GM19397 (cell line): ENCODE measurements around the gene CLN6.
"Not testable (repeated sequence)": the region's sequence is repeated elsewhere in the genome, so short reads cannot be mapped to it uniquely, and the experiment has no call there.

Experiments
- ATAC-seq: cut with Tn5 transposase; IDR thresholded peaks from one replicate; pipeline ENCODE4 v1.9.1; 2021; ENCODE audit warnings: mild to moderate bottlenecking, moderate library complexity; ENCODE audit not compliant: unreplicated experiment

The CLN6 gene

GRCh38 chr15:68192117-68192516 is 37.4 kb downstream of the CLN6 start:
- ATAC-seq: no peak

DNA sequence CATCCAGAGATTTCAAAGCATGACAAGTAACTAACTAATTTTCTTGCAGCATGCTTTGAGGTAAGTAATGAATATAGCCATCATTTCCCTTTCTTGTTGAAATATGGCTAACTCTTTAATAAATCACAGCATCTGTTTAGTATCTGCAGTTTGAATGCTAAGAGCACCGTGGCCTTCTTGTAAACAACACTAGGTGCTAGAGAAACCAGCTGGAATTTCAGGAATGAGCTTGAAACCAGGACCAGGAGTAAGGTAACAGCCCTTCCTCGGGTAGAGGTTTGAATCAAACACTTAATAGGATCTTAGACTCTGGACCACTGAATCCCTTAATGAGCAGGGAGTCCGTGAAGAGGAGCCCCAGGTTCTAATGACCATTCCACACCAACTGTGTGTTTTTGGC is 38.0 kb downstream of the CLN6 start:
- ATAC-seq: no peak

GRCh38 chr15:68190048-68190447 is 39.5 kb downstream of the CLN6 start:
- ATAC-seq: no peak

DNA sequence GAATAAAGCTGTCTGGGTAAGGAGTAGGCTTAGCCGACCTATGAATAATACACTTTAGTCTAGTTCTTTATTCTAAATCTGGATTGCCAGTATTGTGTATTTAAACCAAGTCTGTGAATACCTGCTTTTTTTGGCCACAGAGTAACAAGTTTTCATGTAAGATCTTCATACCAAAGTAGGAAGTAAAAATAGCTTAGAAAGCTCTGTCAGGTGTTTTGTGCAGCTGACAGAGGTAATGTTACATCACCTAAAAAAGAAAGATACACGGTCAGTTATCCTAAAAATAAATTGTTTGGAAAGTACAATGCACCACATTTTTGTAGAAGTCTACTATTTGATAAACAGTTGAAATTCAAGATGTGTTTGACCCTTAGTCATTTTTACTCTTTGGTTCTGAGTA is 40.9 kb downstream of the CLN6 start:
- no peak for ATAC-seq

GRCh38 chr15:68187559-68187958 is 42.0 kb downstream of the CLN6 start:
- ATAC-seq: no peak

DNA sequence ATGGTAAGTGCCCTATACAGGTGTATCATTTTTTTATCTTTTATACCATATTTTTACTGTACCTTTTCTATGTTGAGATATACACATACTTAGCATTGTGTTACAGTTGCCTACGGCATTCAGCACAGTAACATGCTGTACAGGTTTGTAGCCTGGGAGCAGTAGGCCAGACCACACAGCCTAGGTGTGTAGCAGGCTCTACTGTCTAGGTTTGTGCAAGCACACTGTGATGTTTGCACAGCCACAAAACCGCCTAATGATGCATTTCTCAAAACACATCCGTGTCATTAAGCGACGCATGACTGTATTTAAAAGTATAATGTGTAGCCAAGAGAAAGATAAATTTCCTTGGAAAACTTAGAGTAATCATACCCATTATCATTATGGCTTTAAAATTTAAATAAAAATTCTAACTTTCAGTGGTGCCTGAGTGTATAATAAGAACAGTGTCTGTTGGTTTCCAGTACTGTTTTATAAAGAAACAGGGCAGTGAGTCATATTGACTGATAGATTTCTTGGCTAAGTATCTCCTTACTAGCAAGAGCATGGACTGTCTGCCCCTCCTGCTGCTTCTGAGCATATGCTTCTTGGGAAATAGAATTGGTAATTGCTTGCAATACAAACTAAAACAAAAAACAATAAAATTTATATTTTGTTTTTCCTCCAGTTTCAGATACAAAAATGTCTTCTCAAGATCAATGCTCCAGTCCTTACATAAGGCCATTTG is 42.7 kb downstream of the CLN6 start:
- no peak for ATAC-seq

GRCh38 chr15:68184616-68185480 is 44.7 kb downstream of the CLN6 start:
- no peak for ATAC-seq

- ATAC-seq: no peak
These were observed 45.8 kb downstream of the CLN6 start for GRCh38 chr15:68183616-68184315.

GRCh38 chr15:68177742-68178141 is 51.8 kb downstream of the CLN6 start:
- ATAC-seq: no peak

DNA sequence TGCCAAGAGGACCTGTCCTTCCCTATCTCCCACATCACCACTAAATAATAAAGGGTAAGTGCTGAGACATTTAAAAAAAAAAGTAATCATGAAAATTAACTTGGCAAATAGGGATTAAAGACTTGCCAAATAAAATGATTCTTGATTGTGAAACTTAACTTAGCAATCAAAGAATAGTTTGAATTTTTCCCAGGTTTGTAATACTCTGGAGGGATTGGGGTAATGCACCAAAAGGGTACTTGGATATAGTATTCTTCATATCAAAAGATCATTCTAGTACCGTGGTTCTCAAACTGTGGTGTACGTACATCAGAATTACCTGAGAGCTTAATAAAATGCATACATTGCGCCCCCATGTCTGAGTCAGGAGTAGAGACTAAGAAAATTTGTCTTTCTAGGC is 52.9 kb downstream of the CLN6 start:
- ATAC-seq: no peak

DNA sequence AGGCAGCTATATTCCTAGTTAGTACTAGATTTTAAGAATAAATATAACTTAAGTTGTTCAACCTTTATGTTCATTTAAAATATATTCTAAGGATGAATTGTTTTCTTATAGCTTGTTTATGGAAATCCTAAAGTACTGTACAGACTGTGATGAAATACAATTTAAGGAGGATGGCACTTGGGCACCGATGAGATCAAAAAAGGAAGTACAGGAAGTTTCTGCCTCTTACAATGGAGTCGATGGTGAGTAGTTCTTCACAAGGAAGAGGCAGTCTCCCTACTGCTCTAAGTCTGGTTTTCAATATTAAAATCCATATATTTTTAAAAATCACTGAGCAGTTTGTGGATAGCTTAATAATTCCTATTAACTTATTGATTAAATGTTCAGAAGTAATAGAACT is 54.0 kb downstream of the CLN6 start:
- ATAC-seq: no peak

DNA sequence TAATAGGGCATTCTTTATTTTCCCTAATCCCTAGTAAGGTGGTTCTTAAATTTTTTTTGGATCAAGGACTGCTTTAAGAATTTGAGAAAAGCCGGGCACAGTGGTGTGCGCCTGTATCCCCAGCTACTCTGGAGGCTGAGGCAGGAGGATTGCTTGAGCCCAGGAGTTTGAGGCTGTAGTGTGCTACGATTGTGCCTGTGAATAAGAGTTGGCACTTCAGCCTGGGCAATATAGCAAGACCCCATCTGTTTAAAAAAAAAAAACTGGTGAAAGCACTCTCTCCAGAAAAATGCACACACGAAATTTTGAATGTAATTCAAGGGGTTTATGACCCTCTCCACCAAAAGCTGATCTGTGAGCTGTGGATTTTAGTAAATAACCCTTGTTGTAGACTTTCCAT is 56.4 kb downstream of the CLN6 start:
- no peak for ATAC-seq

DNA sequence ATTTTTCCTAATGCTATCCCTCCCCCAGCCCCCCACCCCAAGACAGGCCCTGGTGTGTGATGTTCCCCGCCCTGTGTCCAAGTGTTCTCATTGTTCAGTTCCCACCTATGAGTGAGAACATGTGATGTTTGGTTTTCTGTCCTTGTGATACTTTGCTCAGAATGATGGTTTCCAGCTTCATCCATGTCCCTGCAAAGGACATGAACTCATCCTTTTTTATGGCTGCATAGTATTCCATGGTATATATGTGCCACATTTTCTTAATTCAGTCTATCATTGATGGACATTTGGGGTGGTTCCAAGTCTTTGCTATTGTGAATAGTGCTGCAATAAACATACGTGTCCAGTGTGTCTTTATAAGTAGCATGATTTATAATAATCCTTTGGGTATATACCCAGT is 57.5 kb downstream of the CLN6 start:
- ATAC-seq: not testable (repeated sequence)

DNA sequence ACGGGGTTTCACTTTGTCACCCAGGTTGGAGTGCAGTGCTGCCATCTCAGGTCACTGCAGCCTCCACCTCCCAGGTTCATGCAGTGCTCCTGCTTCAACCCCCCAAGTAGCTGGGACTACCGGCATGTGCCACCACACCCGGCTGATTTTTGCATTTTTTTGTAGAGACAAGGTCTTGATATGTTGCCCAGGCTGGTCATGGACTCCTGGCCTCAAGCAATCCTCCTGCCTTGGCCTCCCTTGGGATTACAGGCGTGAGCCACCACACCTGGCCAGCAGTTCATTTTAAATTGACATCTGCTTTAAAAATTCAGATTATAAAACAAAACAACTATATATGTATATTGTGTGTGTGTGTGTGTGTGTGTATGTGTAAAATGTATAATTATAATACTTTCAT is 62.7 kb downstream of the CLN6 start:
- ATAC-seq: no peak

- ATAC-seq: no peak
These were observed 66.3 kb downstream of the CLN6 start for GRCh38 chr15:68163191-68163590.

DNA sequence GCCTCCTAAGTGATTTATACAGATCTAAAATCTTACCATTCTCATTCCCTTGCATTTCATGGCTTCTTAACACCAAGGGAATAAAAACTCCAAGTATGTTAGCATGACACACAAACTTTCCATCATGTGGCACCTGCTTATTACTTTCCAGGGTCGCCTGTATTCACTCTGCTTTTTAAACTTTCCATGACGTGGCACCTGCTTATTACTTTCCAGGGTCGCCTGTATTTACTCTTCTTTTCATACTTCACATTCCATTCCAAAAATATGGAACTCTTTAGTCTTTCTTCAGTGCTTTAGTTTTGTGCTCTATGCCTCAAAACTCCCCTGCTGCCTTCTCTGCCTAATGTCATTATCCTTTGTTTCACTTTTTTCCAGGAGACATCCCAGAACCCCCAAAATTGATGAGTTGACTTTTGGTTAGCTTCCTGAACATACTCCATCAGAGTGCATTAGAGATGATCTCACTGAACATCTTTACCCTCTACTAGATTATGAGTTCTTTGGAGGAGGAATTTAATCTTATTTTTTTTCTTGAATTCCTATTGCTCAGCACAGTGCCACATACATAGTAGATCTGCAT is 71.4 kb downstream of the CLN6 start:
- no peak for ATAC-seq

DNA sequence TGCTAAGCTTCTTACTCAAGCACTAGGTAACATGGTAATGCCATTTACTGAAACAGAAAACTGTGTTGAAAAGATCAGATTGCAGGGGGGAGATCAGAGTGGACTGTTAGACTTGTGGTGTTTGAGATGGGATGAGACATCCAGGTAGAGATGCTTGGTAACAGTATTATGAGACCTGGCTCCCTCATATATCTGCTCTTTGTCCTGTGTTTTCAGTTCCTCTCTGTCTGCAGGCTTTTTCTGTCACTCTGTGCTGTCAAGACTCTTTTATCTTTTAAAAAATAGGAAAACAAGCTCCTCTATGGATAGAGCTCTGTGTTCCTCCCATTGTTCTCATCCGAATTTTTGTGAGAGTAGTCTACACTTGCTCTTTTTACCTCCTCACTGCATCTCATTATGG is 72.5 kb downstream of the CLN6 start:
- ATAC-seq: no peak
